ENCODE results near the gene DIPK1B.

DIPK1B gene

GRCh38 chr9:136720251-136720897, 8.0 kb downstream of the DIPK1B start:
- no peak for DNase-seq (ENCODE audit: low read depth in 2 of 2)

- no peak for DNase-seq (ENCODE audit: low read depth in 2 of 2)
These were observed 8.5 kb downstream of the DIPK1B start for GRCh38 chr9:136720898-136721338.

DNA sequence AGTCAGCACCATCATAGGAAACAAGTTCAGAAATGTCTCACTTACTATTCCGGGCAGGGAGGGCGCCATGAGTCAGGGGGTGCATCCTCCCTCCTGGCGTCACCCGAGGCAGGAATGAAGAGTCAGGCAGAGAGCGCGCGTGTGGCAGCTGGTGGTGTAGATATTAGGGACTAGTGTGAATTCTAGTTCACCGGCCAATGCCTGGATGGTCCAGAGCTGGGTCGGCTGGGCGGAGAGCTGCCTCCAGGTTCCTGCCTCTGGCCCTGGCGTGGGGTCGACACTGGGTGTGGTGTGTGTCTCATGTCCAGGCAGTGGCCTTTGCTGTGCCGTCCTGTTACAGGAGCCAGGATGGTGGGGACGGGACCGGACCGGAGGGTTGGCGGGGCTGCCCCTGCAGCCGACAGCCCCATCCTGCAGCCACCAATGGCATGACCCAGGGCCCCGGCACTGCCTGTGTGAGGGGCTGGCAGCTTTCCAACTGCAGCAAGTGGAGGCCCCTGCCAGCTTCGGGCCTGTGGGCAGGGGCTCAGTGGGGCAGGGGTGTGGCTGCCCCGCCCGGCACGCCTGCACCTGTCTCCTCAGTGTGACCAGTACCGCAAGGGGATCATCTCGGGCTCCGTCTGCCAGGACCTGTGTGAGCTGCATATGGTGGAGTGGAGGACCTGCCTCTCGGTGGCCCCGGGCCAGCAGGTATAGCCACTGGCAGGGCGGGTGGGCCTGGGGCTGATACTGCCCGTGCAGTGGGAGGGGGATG, 9.1 kb downstream of the DIPK1B start:
- no peak for DNase-seq (ENCODE audit: low read depth in 2 of 2)

DNA sequence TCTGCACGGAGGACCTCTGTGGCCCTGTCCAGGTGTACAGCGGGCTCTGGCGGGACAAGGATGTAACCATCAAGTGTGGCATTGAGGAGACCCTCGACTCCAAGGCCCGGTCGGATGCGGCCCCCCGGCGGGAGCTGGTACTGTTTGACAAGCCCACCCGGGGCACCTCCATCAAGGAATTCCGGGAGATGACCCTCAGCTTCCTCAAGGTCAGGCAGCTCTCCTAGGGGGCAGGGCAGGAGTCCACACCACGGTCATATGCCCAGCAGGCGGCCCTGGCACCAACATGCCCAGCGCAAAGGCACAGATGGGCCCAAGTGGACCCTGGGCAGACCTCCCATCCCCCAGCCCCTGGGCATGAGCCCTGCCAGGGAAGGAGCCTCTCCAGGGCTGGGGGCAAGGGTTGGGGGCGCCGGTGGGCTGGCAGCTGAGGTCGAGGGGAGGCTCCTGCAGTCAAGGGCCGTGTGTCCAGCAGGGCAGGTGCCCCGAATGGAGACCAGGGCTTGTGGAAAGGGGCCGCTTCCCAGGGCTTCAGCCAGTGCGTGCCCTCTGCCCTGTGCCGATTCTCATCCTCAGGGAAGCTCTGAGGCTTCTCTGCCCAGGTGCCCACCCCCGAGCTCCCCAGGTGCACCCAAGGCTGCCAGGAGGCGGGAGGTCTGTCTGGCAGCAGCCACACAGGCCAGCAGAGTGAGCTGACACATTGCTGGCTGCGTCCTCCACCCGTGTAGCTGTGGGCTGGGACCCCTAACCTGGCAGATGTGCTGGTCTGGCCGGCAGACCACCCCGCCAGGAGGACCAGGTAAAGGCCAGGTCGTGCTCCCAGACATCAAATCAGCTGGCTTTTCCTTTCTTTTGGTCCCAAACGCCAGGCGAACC, 10.0 kb downstream of the DIPK1B start:
- no peak for DNase-seq (ENCODE audit: low read depth in 2 of 2)

- no peak for DNase-seq (ENCODE audit: low read depth in 2 of 2)
These were observed 10.6 kb downstream of the DIPK1B start for GRCh38 chr9:136722969-136723356.

DNA sequence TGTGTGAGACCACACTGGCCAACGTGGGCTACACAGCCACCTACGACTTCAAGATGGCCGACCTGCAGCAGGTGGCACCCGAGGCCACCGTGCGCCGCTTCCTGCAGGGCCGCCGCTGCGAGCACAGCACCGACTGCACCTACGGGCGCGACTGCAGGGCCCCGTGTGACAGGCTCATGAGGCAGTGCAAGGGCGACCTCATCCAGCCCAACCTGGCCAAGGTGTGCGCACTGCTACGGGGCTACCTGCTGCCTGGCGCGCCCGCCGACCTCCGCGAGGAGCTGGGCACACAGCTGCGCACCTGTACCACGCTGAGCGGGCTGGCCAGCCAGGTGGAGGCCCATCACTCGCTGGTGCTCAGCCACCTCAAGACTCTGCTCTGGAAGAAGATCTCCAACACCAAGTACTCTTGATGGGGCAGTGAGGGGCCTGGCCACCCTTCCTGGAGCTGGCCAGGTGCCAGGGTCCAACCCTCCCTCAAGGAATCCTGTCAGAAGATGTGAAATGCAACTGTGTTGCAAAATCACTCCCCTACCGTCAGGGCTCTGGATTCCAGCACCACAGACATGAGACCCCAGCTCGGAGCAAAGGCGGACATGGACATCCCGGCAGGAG, 11.1 kb downstream of the DIPK1B start:
- no peak for DNase-seq (ENCODE audit: low read depth in 2 of 2)

DNA sequence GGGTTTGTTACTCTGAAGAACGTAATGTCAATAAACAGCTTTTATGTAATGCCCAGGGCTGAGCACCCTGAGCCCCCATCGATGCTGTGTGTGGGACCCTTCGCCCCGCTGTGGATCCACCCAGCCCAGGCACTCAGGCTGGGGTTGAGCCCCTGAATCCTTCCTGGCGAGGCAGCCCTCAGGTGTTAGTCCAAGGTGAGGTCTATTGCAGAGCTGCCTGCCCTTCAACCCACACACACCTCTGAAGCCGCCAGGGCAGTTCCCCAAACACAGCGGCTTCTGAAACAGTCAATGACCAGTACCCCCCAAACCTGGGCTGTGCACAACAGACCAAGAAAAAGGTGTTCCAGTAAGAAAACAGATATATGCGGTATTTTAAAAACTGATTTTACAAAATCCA, 11.6 kb downstream of the DIPK1B start:
- no peak for DNase-seq (ENCODE audit: low read depth in 2 of 2)

- no peak for DNase-seq (ENCODE audit: low read depth in 2 of 2)
These were observed 12.4 kb downstream of the DIPK1B start for GRCh38 chr9:136724772-136725171.

DNA sequence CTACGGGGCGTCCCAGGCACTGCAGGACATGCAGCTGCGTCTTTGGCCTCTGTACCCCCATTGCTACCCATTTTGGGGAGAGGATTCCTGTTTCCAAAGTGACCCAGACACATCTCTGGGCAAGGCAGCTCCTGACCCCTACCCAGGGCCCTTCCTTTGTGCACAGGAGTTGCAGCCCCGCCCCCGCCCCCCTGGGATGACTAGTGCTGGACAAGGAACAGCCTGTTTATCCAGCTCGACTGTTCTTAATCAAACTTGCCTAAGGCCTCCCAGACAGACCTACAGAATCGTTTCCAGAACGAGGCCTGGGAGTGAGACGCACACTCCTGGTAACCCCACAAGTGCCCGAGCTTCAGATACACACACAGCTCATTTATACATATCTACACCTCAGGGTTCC, 13.2 kb downstream of the DIPK1B start:
- DNase-seq (ENCODE audit: low read depth in 2 of 2), result no peak

DNA sequence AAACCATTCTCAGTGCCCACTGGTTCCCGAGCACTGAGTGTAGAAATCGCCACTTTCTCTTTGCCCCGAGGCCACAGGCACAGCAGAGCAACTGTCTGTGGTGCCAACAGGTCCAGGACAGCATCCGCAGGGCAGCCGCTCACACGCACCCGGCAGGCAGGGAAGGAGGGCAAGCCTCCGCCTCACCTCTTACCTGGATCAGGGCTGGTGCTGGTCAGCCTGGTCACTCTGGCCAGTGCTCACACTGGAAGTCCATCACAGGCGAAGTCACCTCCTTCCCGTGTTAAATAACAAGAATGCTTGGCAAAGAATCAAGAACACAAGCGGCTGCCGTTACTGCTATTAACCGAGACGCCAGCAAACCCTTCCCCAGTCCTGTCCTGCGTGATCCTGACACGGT, 13.7 kb downstream of the DIPK1B start:
- no peak for DNase-seq (ENCODE audit: low read depth in 2 of 2)

DNA sequence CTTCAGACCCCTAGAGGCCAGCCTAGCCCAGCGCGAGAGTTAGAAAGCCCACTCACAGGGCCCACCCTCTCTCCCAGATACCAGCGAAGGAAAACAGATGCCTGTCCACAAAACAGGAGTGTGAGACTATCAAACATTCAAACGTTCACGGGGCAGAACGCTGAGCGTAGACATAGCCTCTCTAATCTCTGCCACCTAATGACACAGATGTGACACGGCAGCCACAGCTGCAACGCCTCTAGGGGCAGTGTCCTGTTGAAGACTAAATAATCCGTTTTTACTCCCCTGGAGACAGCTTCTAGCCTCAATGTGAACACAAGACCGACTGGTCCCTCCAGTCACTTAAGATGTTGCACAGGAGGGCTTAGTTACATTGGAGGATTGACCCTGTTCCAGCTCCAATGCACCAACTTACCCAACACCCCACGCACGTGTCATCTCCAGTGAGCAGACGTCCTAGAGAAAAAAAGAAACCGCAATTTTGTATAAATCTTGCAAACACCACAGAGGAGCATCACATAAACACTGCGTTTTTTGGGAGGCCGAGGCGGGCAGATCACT, 14.3 kb downstream of the DIPK1B start:
- DNase-seq (ENCODE audit: low read depth in 2 of 2), result no peak

DNA sequence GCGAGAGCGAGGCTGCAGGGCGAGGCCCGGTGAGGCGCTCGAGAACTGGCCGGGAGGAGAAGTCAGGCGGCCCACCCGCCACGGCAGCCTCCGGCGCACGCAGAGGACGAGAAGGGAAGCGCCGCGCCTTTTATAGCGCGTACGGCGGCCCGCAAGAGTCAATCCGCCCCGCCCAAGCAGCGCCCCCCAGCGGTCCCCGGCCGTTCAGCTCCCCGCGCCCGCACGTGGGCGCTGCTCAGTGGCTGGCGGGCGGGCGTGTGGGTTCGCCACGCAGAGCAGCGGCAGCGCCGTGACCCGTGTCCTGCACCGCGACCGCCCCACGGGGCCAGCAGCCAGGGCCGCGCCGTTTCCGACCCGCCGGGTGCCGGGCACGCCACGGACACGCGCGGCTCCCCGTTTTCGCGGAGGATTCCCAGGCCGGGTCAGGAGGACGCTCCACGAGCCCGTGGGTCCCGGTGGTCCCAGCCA, 15.7 kb downstream of the DIPK1B start:
- DNase-seq (ENCODE audit: low read depth in 2 of 2), result peak; percentile 81 to 83

- DNase-seq (ENCODE audit: low read depth in 2 of 2), result no peak
These were observed 16.3 kb downstream of the DIPK1B start for GRCh38 chr9:136728548-136729123.

DNA sequence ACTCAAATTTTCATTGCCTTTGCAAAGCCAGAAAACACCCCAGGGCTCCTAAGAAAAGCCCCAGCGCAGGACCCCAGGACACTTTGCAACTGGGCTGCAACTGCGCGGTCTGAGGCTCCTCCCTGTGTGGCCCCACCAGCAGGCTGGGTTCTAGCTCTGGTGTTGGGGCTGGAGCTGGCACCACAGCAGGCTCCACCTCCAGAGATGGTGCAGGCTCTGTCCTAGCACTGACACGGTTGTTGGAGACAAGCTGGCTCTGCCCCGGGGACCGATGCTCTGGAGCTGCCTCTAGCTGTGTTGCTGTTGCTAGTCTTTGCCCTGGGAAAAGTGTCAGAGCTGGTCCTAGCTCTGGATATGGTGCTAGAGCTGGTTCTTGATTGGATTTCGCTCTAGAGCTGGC, 16.8 kb downstream of the DIPK1B start:
- no peak for DNase-seq (ENCODE audit: low read depth in 2 of 2)

DNA sequence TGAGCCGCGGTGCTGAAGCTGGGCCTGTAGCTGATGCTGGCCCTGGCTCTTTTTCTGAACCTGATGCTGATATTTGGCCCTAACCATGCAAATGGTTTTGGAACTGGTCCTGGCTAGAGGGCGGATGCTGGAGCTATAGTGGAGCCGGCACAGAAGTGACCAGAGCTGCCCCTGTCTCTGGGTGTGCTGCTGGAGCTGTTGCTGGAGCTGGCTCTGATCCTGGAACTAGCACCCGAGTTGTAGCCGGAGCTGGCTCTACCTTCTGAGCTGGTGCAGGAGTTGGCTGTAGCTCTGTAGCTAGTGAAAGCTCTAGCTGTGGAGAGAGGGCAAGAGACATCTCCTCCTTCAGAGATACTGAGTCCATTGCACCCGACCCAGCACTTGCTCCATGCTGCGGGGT, 17.6 kb downstream of the DIPK1B start:
- no peak for DNase-seq (ENCODE audit: low read depth in 2 of 2)

GRCh38 chr9:136732444-136733178, 20.2 kb downstream of the DIPK1B start:
- no peak for DNase-seq (ENCODE audit: low read depth in 2 of 2)

- no peak for DNase-seq (ENCODE audit: low read depth in 2 of 2)
These were observed 21.2 kb downstream of the DIPK1B start for GRCh38 chr9:136733611-136734010.

DNA sequence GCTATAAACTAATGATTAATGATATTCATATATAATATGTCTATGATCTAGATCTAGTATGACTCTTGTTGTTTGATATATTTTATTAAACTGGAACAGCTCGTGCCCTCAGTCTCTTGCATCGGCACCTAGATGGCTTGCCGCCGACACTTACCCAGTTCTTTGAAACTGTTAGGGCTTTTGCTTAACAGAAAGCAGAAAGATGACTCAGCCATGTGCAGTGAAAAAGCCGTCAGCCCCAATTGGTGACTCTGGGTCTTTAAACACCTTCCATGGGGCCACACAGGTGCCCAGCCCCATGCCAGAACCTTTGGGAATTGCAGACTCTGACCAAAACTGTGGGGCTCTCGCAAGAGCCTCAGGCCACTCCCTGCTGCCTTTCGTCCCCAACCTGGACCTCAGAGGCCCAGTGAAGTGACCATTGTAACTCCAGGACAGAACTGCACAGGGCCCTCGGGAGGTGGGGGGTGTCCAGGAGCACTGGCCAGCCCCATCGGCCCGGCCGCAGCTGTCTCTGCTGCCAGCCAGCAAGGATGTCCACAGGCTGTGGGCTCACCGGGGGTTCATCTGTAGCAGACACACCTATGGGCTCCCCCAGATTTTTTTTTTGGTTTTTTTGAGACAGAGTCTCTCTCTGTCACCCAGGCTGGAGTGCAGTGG, 22.6 kb downstream of the DIPK1B start:
- no peak for DNase-seq (ENCODE audit: low read depth in 2 of 2)

- DNase-seq (ENCODE audit: low read depth in 2 of 2), result no peak
These were observed 23.6 kb downstream of the DIPK1B start for GRCh38 chr9:136735812-136736480.

Data from activated CD8-positive, alpha-beta memory T cell treated with anti-CD3 and anti-CD28 coated beads for 4 hours (primary cell).